Heart left ventricle (tissue), 13 donors: ENCODE data around the gene FSD1.

ENCODE experiments used
- POLR2A ChIP-seq, 2 donors: fragments of 450-650 bp; IDR thresholded peaks; one replicate each; pipeline ENCODE4 v1.6.1; 2017; ENCODE audit warnings: antibody characterized with exemption in 2 of 2, mild to moderate bottlenecking in 2 of 2, moderate library complexity in 2 of 2
- TF ChIP-seq, protein P1 (sequence below), 12 donors: fragments of 200-600 bp; sonication (generic) in 4 of 12; IDR thresholded peaks; one replicate each; pipeline versions ENCODE4 v1.5.0 to v1.8.0; 2018 to 2022; ENCODE audit warnings: antibody characterized with exemption in 12 of 12, mild to moderate bottlenecking in 5 of 12
- donor health status: ischemic (EF 13 %, LVEDD 7.1; RV severe dilation, severe dysfunction).
- donor health status: DM: no; HTN: yes; CAD: no.
- donor health status: DM: no; HTN: no; CAD: no.
- donor health status: ischemic (EF 25% LVEDD 6.9; RV normal size, moderate dysfunction).
- donor health status: ischemic (EF 25% LVEDD 5.7; RV mildly dilated, moderate dysfunction).
- donor health status: ischemic (EF 35%, LVEDD 5.7; RV mildly dilated, moderate dysfunction).
- donor health status: nonischemic (EF 11% LVEDD 7.7; RV severe dilation, severe dysfunction).
- donor health status: DM: yes; HTN: yes; CAD: no.
- donor health status: PGD.
- donor health status: ischemic (EF 29% LVEDD 5.4; RV normal size, mild dysfunction).
- donor health status: nonischemic (EF 23%, LVEDD 6.1; RV moderate dilation, normal function).

DNA sequence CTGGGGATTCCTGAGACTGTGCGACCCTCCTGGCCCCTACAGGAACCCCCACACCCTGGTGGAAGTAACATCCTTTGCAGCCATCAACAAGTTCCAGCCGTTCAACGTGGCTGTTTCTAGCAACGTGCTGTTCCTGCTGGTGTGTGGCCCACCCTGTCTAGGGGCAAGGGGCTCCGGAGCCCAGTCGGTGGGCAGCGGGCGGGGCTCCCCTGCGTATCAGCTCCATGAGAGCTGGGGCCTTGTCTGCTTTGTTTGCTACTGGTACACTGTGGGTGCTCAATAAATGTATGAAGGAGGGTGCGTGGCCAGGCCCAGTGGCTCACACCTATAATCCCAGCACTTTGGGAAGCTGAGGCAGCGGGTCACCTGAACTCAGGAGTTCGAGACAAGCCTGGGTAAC lies 49.9 kb downstream of the FSD1 start:
- TF ChIP-seq, protein P1, sequence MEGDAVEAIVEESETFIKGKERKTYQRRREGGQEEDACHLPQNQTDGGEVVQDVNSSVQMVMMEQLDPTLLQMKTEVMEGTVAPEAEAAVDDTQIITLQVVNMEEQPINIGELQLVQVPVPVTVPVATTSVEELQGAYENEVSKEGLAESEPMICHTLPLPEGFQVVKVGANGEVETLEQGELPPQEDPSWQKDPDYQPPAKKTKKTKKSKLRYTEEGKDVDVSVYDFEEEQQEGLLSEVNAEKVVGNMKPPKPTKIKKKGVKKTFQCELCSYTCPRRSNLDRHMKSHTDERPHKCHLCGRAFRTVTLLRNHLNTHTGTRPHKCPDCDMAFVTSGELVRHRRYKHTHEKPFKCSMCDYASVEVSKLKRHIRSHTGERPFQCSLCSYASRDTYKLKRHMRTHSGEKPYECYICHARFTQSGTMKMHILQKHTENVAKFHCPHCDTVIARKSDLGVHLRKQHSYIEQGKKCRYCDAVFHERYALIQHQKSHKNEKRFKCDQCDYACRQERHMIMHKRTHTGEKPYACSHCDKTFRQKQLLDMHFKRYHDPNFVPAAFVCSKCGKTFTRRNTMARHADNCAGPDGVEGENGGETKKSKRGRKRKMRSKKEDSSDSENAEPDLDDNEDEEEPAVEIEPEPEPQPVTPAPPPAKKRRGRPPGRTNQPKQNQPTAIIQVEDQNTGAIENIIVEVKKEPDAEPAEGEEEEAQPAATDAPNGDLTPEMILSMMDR (IDR thresholded peaks at IDR 0.05): no peak
- TF ChIP-seq POLR2A (IDR thresholded peaks at IDR 0.05): no peak
